ENCODE measurements around the gene DLG2.

DLG2 gene

DNA sequence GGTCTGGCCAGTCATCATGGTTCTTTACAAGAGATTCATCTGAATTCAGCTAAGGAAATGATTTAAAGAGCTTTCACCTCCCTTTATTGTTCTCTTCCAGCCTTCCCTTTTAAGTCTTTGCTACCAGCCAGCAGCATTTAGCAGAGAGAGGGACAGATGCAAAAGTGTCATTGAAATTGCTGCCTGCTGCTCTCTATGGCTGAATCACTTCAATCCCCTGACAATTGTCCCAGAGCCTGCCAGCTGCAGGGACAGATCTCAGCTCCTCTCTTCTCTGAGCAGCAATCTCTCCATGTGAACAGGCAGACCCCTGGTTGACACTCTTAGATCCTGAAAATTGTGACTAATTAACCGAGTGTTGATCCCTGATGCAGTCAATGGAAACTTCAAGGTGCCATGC lies 1524.0 kb downstream of the DLG2 start:
- no peak for TF ChIP-seq CTCF (conservative IDR thresholded peaks at IDR 0.05; ENCODE audit: low read depth, low read length)
- H3K4me3 ChIP-seq (ENCODE audit: low read length): no peak overlapping the region
- no peak for DNase-seq (ENCODE audit: low read depth)

DNA sequence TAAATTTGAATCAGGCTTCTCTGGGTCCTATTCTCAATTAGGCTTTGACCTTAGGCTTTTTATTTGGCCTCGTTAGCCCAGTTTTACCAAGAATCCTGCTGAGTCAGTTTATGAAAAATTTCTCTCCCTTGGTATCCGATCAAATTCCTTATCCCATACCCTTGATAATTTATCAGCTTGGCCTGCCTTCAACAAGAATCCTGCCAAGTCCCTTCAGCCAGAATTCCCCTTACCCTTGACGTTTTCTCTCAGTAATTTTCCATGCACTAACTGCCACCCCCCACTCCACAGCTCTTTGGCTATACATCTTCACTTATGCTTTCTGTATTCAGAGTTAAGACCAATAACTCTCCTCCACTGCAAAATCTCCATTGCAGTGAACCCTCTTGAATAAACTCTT lies 1530.0 kb downstream of the DLG2 start:
- DNase-seq (ENCODE audit: low read depth): peak; percentile 16
- no peak overlapping the region for H3K4me3 ChIP-seq (ENCODE audit: low read length)

GRCh38 chr11:84091212-84091986 lies 1535.7 kb downstream of the DLG2 start:
- no peak overlapping the region for H3K4me3 ChIP-seq (ENCODE audit: low read length)
- no peak for DNase-seq (ENCODE audit: low read depth)
- no peak for TF ChIP-seq CTCF (conservative IDR thresholded peaks at IDR 0.05; ENCODE audit: low read depth, low read length)

More for the DNA sequence above, 1530.0 kb downstream of the DLG2 start:
- TF ChIP-seq CTCF (conservative IDR thresholded peaks at IDR 0.05; ENCODE audit: low read depth, low read length): no peak

DNA sequence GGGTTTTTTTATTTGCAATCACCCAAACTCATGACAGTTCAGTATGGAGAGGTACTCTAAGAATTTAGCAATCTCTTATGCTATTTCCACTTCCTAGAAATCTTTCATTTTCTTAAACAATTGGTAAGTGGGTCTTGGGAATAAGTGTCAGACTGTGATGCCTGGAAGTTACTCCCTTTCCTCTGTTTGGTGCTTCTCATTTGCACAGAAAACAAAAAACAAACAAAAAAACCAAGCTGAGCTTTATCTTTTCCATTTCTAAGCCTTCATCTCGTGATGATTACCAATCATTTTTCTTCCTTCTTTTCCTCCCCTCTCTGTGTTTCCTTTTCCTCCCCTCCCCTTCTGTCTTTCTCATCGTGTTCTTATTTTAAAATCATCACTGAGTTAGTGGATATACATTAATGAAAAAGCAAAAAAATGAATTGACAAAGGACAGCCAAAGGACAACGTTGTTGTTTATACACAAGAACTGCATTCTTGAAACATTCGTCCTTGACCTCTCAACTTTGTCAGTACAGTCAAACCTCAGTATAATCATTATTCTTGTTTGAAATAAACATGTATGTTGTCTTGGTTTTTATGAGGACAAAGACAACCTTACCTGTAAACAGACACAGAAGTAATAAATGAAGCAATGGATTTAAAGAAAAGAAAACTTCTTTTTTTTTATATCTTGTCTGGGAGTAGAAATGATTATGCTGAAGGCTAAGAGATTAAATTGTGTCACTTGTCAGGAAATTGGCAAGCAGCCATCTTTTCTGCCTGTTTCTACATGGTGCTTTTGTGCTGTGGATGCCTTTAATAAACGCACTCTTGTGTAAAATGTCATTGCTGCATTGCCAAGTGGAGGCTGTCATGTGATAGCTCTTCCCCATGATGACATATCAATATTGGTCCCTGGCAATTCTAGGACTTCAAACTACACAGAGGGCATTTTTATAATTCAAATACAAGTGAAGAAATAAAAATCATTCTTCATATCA lies 1537.8 kb downstream of the DLG2 start:
- TF ChIP-seq CTCF (conservative IDR thresholded peaks at IDR 0.05; ENCODE audit: low read depth, low read length): no peak

DNA sequence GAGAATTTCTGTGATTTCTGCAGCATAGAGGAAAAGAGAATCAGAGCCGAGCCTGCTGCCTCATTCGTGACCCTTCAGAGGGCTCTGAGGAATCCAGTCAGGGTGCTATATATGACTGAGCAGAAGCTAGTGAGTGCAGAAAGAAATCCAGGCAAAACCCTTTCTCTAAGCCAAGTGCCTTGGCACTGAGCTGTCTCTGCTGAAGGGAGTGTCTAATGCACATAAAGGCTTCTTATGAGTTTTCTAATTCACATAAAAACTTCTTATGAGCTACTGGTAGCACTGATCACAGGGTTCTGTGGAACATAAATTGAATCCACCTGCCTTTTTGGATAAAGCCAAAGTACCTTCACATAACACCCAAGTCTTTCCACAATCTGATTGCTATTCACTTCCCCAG lies 1555.3 kb downstream of the DLG2 start:
- TF ChIP-seq CTCF (conservative IDR thresholded peaks at IDR 0.05; ENCODE audit: low read depth, low read length): no peak
- DNase-seq (ENCODE audit: low read depth): no peak
- H3K4me3 ChIP-seq (ENCODE audit: low read length): no peak overlapping the region

More for the DNA sequence above, 1537.8 kb downstream of the DLG2 start:
- H3K4me3 ChIP-seq (ENCODE audit: low read length): no peak overlapping the region
- peak; percentile 20 for DNase-seq (ENCODE audit: low read depth)

GRCh38 chr11:84069048-84069447 lies 1558.1 kb downstream of the DLG2 start:
- no peak for DNase-seq (ENCODE audit: low read depth)
- no peak overlapping the region for H3K4me3 ChIP-seq (ENCODE audit: low read length)
- no peak for TF ChIP-seq CTCF (conservative IDR thresholded peaks at IDR 0.05; ENCODE audit: low read depth, low read length)
